SU-DHL-6 (cell line): Measurements from ENCODE around the gene AGPS.
A peak's percentile ranks its signal among the peaks of the same experiment; 100 is the strongest.

Experiments
- H2AFZ ChIP-seq: fragments of 200-600 bp; sonication (generic); 2 replicates; pipeline ENCODE4 v1.6.1; 2014; ENCODE audit warnings: low read depth, mild to moderate bottlenecking, moderate library complexity, mixed read lengths, antibody characterized with exemption, low read length; ENCODE audit not compliant: severe bottlenecking
- H3F3A ChIP-seq: fragments of 200-600 bp; shearing (Covaris generic); 2 replicates; pipeline ENCODE4 v1.6.0; 2016; ENCODE audit warnings: antibody characterized with exemption, mild to moderate bottlenecking; ENCODE audit not compliant: insufficient read depth
- H3K27ac ChIP-seq: fragments of 200-600 bp; sonication (generic); 2 replicates; pipeline ENCODE4 v1.5.1; 2016; ENCODE audit warnings: low read depth, mild to moderate bottlenecking, low read length, moderate library complexity, mixed read lengths
- H3K27me3 ChIP-seq: fragments of 200-600 bp; sonication (generic), shearing (Covaris generic); 2 replicates; pipeline ENCODE4 v1.6.0; 2014; ENCODE audit warnings: mild to moderate bottlenecking, low read length
- H3K36me3 ChIP-seq: fragments of 200-600 bp; sonication (generic); 2 replicates; pipeline ENCODE4 v1.6.1; 2014; ENCODE audit warnings: mild to moderate bottlenecking, low read length, mixed read lengths
- H3K4me2 ChIP-seq: fragments of 300-600, 200-600 bp; shearing (Covaris generic), sonication (generic); 2 replicates; pipeline ENCODE4 v1.6.0; 2014; ENCODE audit warnings: low read length, low read depth, mild to moderate bottlenecking; ENCODE audit not compliant: poor library complexity, severe bottlenecking
- H3K4me3 ChIP-seq: fragments of 200-600 bp; sonication (generic); 2 replicates; pipeline ENCODE4 v1.5.1; 2014; ENCODE audit warnings: antibody characterized with exemption, low read length, mild to moderate bottlenecking, mixed read lengths; ENCODE audit not compliant: insufficient read depth, poor library complexity, severe bottlenecking
- H3K79me2 ChIP-seq: fragments of 200-600 bp; sonication (generic); 2 replicates; pipeline ENCODE4 v1.6.1; 2014; ENCODE audit warnings: mild to moderate bottlenecking, low read length, moderate library complexity; ENCODE audit not compliant: insufficient read depth
- H3K9ac ChIP-seq: fragments of 200-600 bp; sonication (generic); 2 replicates; pipeline ENCODE4 v1.7.0; 2014; ENCODE audit warnings: mild to moderate bottlenecking, low read length
- H3K9me2 ChIP-seq: fragments of 200-600 bp; sonication (generic); replicated peaks from 2 replicates; pipeline ENCODE4 v1.6.1; 2014; ENCODE audit warnings: low read length; ENCODE audit not compliant: insufficient read depth
- H3K9me3 ChIP-seq: fragments of 200-600 bp; sonication (generic); 2 replicates; pipeline ENCODE4 v1.6.1; 2014; ENCODE audit warnings: low read length, mixed read lengths; ENCODE audit not compliant: insufficient read depth
- H4K20me1 ChIP-seq: fragments of 200-600 bp; sonication (generic); 2 replicates; pipeline ENCODE4 v1.6.1; 2014; ENCODE audit warnings: low read depth, mild to moderate bottlenecking, antibody characterized with exemption, low read length, moderate library complexity, mixed read lengths
- CTCF ChIP-seq: fragments of 200-600 bp; sonication (generic); IDR thresholded peaks from one replicate; pipeline ENCODE4 v1.5.1; 2017; ENCODE audit warnings: antibody characterized with exemption, mild to moderate bottlenecking, low read length, moderate library complexity; ENCODE audit not compliant: insufficient read depth, poor library complexity, severe bottlenecking
- EZH2phosphoT487 ChIP-seq: fragments of 200-600 bp; sonication (generic), shearing (Covaris generic); conservative IDR thresholded peaks from 2 replicates; pipeline ENCODE4 v1.6.1; 2018; ENCODE audit warnings: mild to moderate bottlenecking, antibody characterized with exemption, low read length, moderate library complexity, mixed read lengths

AGPS gene

GRCh38 chr2:177385151-177385550, 7.4 kb upstream of the AGPS start:
- Histone ChIP-seq H4K20me1 (no peaks in the 10 kb centered on the region), H3K27me3 (no peaks in the 10 kb centered on the region), H3K4me3 (no peak overlapping the region), H3K9me3 (no peaks in the 10 kb centered on the region), H3K9me2 (no peaks in the 10 kb centered on the region), H3F3A (0 out of 2 replicates have a peak, but pooled peaks cover 5% of the 10 kb centered on the region), H3K79me2 (peaks cover 7% of the 10 kb centered on the region), H3K4me2 (no peak overlapping the region), H3K27ac (no peak overlapping the region), H3K36me3 (no peaks in the 10 kb centered on the region), H3K9ac (no peak overlapping the region), H2AFZ (no peak overlapping the region)
- TF ChIP-seq EZH2phosphoT487 (no peak), CTCF (no peak)

GRCh38 chr2:177391822-177392372, 676 bp upstream of the AGPS start:
- H3K9me2 ChIP-seq = no peaks in the 10 kb centered on the region
- H3K4me3 ChIP-seq = peak overlapping the region; percentile 79
- H2AFZ ChIP-seq = peak overlapping the region; percentile 94
- peak overlapping the region; percentile 94 for H3K4me2 ChIP-seq
- H3K9ac ChIP-seq = peak overlapping the region; percentile 76
- peak overlapping the region; percentile 19 for H3K27ac ChIP-seq
- H3F3A ChIP-seq = peaks cover 20% of the 10 kb centered on the region
- no peaks in the 10 kb centered on the region for H3K9me3 ChIP-seq
- H3K79me2 ChIP-seq = peaks cover 39% of the 10 kb centered on the region
- H4K20me1 ChIP-seq = no peaks in the 10 kb centered on the region
- H3K27me3 ChIP-seq = no peaks in the 10 kb centered on the region
- TF ChIP-seq EZH2phosphoT487 (no peak), CTCF (no peak)
- H3K36me3 ChIP-seq = no peaks in the 10 kb centered on the region

- H2AFZ ChIP-seq = peak overlapping the region; percentile 94
- H3K79me2 ChIP-seq = peaks cover 53% of the 10 kb centered on the region
- H3K4me3 ChIP-seq = peak overlapping the region; percentile 79
- no peaks in the 10 kb centered on the region for H3K36me3 ChIP-seq
- H3K9me2 ChIP-seq = no peaks in the 10 kb centered on the region
- H3K9me3 ChIP-seq = no peaks in the 10 kb centered on the region
- TF ChIP-seq CTCF (no peak), EZH2phosphoT487 (no peak)
- H3K27ac ChIP-seq = 0 out of 2 replicates have a peak overlapping the region, but pooled peaks have one; percentile 8
- H3K27me3 ChIP-seq = no peaks in the 10 kb centered on the region
- peaks cover 1% of the 10 kb centered on the region; the same call in 1 of the 2 replicates for H4K20me1 ChIP-seq
- peak overlapping the region; percentile 94 for H3K4me2 ChIP-seq
- H3K9ac ChIP-seq = peak overlapping the region; percentile 76
- H3F3A ChIP-seq = peaks cover 20% of the 10 kb centered on the region
Observed at GRCh38 chr2:177393203-177393755, 706 bp downstream of the AGPS start.
